T-helper 22 cell (primary cell): ENCODE results near the gene SLC6A17.

Experiments
- DNase-seq: peaks from one replicate; pipeline ENCODE4 v3.0.0-alpha.2; 2020; ENCODE audit warnings: low read depth

Gene SLC6A17

GRCh38 chr1:110242062-110242461, 91.8 kb downstream of the SLC6A17 start:
- no peak for DNase-seq

GRCh38 chr1:110242731-110243130, 92.4 kb downstream of the SLC6A17 start:
- DNase-seq = no peak

GRCh38 chr1:110243146-110243545, 92.9 kb downstream of the SLC6A17 start:
- no peak for DNase-seq

- no peak for DNase-seq
These were observed 93.3 kb downstream of the SLC6A17 start for GRCh38 chr1:110243574-110243973.

GRCh38 chr1:110245876-110246620, 95.8 kb downstream of the SLC6A17 start:
- DNase-seq = no peak

GRCh38 chr1:110248746-110249145, 98.5 kb downstream of the SLC6A17 start:
- no peak for DNase-seq

- DNase-seq = no peak
These were observed 99.0 kb downstream of the SLC6A17 start for GRCh38 chr1:110249256-110249655.

GRCh38 chr1:110250008-110250407, 99.7 kb downstream of the SLC6A17 start:
- no peak for DNase-seq

- no peak for DNase-seq
These were observed 100.5 kb downstream of the SLC6A17 start for GRCh38 chr1:110250749-110251148.
